ENCODE data around the gene MAMSTR. TPM values are rescaled to one million over a fixed set of nuclear protein-coding genes. Genes with fewer than 3 reads are reported as not detected.

The MAMSTR gene
- total and polyA plus RNA-seq, 2 experiments from 2014 or later: 0.22 to 2.7 TPM

DNA sequence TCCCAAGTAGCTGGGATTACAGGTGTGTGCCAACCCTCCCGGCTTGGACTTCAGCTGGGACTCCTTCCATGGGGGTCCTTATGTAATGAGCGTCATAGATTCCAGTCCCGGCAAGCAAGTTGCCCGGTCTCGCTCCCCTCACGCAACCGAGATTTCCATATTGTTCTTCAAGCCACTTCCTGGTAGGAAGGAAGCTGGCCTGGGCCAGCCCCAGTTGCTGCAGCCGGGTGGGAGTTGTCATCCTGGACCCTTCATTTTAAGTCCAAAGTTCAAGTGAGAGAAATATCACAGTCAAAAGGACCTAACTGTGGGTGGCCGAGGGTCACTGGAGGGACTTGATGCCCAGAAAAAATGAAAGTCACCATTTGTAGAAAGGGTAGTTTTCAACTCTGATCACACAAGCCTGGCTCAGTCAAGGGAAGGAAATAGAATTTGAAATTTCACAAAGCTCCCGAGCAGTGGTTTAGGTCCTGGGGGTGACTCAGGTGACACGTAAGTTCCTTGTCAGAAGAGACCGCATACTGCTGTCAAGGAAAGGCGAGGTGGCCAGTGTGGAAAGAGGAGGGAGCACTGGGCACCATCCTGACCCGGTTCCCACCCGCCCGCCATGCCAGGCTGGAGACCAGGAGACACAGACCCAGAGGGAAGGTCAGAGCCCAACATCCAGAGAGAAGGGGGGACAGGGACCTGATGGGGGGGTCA, 41.1 kb upstream of the MAMSTR start:
- no peak overlapping the region for H3K4me2 ChIP-seq (ENCODE audit: unreplicated experiment)
- no peaks in the 10 kb centered on the region for H3F3A ChIP-seq (ENCODE audit: insufficient read depth)
- peak; percentile 34 for DNase-seq
- WGBS, 2 experiments (ENCODE audit: low coverage in 1 of 2, low lambda C conversion rate in 2 of 2, missing lambda C conversion rate in 2 of 2): 45% methylated on average over 16 of the region's 16 CpGs
- H3K27ac ChIP-seq: no peak overlapping the region
- no peaks in the 10 kb centered on the region for H3K9me2 ChIP-seq (ENCODE audit: insufficient read depth)
- TF ChIP-seq EZH2phosphoT487 (IDR thresholded peaks at IDR 0.05; ENCODE audit: insufficient read depth, low read depth) (no peak), EZH2 (IDR thresholded peaks at IDR 0.05; ENCODE audit: insufficient read depth, poor library complexity, severe bottlenecking) (no peak)
- H3K9ac ChIP-seq: no peak overlapping the region
- in situ Hi-C loops (cut with MboI): no loop called here
- H3K79me2 ChIP-seq (ENCODE audit: insufficient read depth): no peaks in the 10 kb centered on the region
- no peaks in the 10 kb centered on the region for H3K9me3 ChIP-seq (ENCODE audit: low read depth)
- peaks cover 11% of the 10 kb centered on the region; the same call in 1 of the 2 replicates for H3K27me3 ChIP-seq (replicated peaks; ENCODE audit: insufficient read depth)
- no peak overlapping the region for H2AFZ ChIP-seq
- no peaks in the 10 kb centered on the region for H4K20me1 ChIP-seq (ENCODE audit: insufficient read depth)
- H3K4me1 ChIP-seq (ENCODE audit: insufficient read depth): no peaks in the 10 kb centered on the region
- H3K4me3 ChIP-seq: no peak overlapping the region
- no peaks in the 10 kb centered on the region for H3K36me3 ChIP-seq (ENCODE audit: low read depth)

GRCh38 chr19:48757741-48758144, 38.2 kb upstream of the MAMSTR start:
- Histone ChIP-seq H3K4me3 (no peak overlapping the region), H3F3A (ENCODE audit: insufficient read depth) (no peaks in the 10 kb centered on the region), H3K9me3 (ENCODE audit: low read depth) (no peaks in the 10 kb centered on the region), H3K9ac (no peak overlapping the region), H2AFZ (no peak overlapping the region), H3K27me3 (replicated peaks; ENCODE audit: insufficient read depth) (peaks cover 14% of the 10 kb centered on the region), H3K9me2 (ENCODE audit: insufficient read depth) (no peaks in the 10 kb centered on the region), H4K20me1 (ENCODE audit: insufficient read depth) (no peaks in the 10 kb centered on the region), H3K4me2 (ENCODE audit: unreplicated experiment) (no peak overlapping the region), H3K36me3 (ENCODE audit: low read depth) (no peaks in the 10 kb centered on the region), H3K79me2 (ENCODE audit: insufficient read depth) (no peaks in the 10 kb centered on the region), H3K27ac (no peak overlapping the region), H3K4me1 (ENCODE audit: insufficient read depth) (no peaks in the 10 kb centered on the region)
- TF ChIP-seq EZH2phosphoT487 (IDR thresholded peaks at IDR 0.05; ENCODE audit: insufficient read depth, low read depth) (no peak), EZH2 (IDR thresholded peaks at IDR 0.05; ENCODE audit: insufficient read depth, poor library complexity, severe bottlenecking) (no peak)
- in situ Hi-C loops (cut with MboI): no loop called here
- WGBS, 2 experiments (ENCODE audit: low coverage in 1 of 2, low lambda C conversion rate in 2 of 2, missing lambda C conversion rate in 2 of 2): 78 to 86% methylated on average over 4 to 13 of the region's 14 CpGs
- no peak for DNase-seq

- H3K79me2 ChIP-seq (ENCODE audit: insufficient read depth): no peaks in the 10 kb centered on the region
- no peaks in the 10 kb centered on the region for H4K20me1 ChIP-seq (ENCODE audit: insufficient read depth)
- H3K4me2 ChIP-seq (ENCODE audit: unreplicated experiment): no peak overlapping the region
- H2AFZ ChIP-seq: no peak overlapping the region
- H3K4me1 ChIP-seq (ENCODE audit: insufficient read depth): no peaks in the 10 kb centered on the region
- H3F3A ChIP-seq (ENCODE audit: insufficient read depth): no peaks in the 10 kb centered on the region
- no peak overlapping the region for H3K27ac ChIP-seq
- H3K4me3 ChIP-seq: no peak overlapping the region
- in situ Hi-C loops (cut with MboI): no loop called here
- no peaks in the 10 kb centered on the region for H3K36me3 ChIP-seq (ENCODE audit: low read depth)
- H3K27me3 ChIP-seq (replicated peaks; ENCODE audit: insufficient read depth): peaks cover 20% of the 10 kb centered on the region
- TF ChIP-seq EZH2phosphoT487 (IDR thresholded peaks at IDR 0.05; ENCODE audit: insufficient read depth, low read depth) (no peak), EZH2 (IDR thresholded peaks at IDR 0.05; ENCODE audit: insufficient read depth, poor library complexity, severe bottlenecking) (no peak)
- no peak for DNase-seq
- H3K9me3 ChIP-seq (ENCODE audit: low read depth): no peaks in the 10 kb centered on the region
- no peaks in the 10 kb centered on the region for H3K9me2 ChIP-seq (ENCODE audit: insufficient read depth)
- H3K9ac ChIP-seq: no peak overlapping the region
- WGBS, 2 experiments (ENCODE audit: low coverage in 1 of 2, low lambda C conversion rate in 2 of 2, missing lambda C conversion rate in 2 of 2): 60 to 73% methylated on average over 11 to 12 of the region's 12 CpGs
Measured at GRCh38 chr19:48757089-48757675, 37.7 kb upstream of the MAMSTR start.

GRCh38 chr19:48756686-48757085, 37.2 kb upstream of the MAMSTR start:
- no peak for DNase-seq

More at GRCh38 chr19:48756686-48757085, 37.2 kb upstream of the MAMSTR start:
- Histone ChIP-seq H3K9ac (no peak overlapping the region), H3K4me3 (no peak overlapping the region), H3K79me2 (ENCODE audit: insufficient read depth) (no peaks in the 10 kb centered on the region), H3K9me3 (ENCODE audit: low read depth) (no peaks in the 10 kb centered on the region), H3K36me3 (ENCODE audit: low read depth) (no peaks in the 10 kb centered on the region), H3K27me3 (replicated peaks; ENCODE audit: insufficient read depth) (peaks cover 25% of the 10 kb centered on the region), H3K27ac (no peak overlapping the region), H4K20me1 (ENCODE audit: insufficient read depth) (no peaks in the 10 kb centered on the region), H3F3A (ENCODE audit: insufficient read depth) (no peaks in the 10 kb centered on the region), H3K4me2 (ENCODE audit: unreplicated experiment) (no peak overlapping the region), H3K9me2 (ENCODE audit: insufficient read depth) (no peaks in the 10 kb centered on the region), H3K4me1 (ENCODE audit: insufficient read depth) (no peaks in the 10 kb centered on the region), H2AFZ (no peak overlapping the region)
- in situ Hi-C loops (cut with MboI): no loop called here
- WGBS, 2 experiments (ENCODE audit: low coverage in 1 of 2, low lambda C conversion rate in 2 of 2, missing lambda C conversion rate in 2 of 2): 73 to 83% methylated on average over 4 to 9 of the region's 9 CpGs
- no peak for TF ChIP-seq EZH2 (IDR thresholded peaks at IDR 0.05; ENCODE audit: insufficient read depth, poor library complexity, severe bottlenecking)
- no peak for TF ChIP-seq EZH2phosphoT487 (IDR thresholded peaks at IDR 0.05; ENCODE audit: insufficient read depth, low read depth)

Measured in GM23248 (cell line).